GM21619 (cell line): ENCODE data around the gene FBXO30.

Experiments
- ATAC-seq: cut with Tn5 transposase; IDR thresholded peaks from one replicate; pipeline ENCODE4 v1.9.1; 2021; ENCODE audit not compliant: unreplicated experiment

Gene FBXO30

DNA sequence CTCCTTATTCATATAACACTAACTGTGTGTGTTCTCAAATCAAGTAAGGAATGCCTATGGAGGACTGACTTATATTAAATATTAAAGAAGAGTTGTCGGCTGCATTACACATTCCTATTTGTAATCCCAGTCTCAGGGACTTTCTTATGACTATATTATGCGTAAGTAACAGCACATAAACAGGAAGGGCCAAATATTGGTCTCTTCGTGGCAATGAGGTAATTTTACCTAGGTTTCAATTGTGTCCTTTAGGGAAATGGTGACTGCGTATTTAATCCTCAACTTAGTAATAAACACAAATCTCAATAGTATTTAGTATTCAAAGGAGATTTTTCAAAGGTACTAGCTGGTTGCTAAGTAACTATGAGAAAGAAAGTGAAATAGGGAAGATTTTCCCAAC, 56.5 kb downstream of the FBXO30 start:
- no peak for ATAC-seq

DNA sequence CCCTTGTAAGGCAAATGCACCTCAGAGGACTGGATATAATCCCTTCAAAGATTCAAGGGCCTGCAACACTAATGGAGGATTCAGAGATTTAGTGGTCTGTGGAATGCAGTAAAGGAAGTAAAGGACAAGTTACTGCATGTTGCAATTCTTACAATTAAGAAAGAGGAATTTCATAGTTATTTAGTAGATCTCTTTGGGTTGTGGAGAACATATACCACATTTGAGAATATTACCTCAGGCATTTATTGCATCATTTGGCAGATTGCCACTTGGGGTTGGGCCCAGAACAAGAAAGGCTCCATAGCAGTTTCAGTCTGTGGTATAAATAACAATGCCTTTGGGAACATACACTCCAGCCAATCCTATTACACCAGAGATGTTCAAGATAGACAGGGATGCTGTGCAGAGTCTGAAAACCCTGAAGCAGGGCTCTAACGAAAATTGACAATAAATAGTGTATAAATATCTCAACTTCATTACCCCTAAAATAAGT, 58.4 kb downstream of the FBXO30 start:
- no peak for ATAC-seq

DNA sequence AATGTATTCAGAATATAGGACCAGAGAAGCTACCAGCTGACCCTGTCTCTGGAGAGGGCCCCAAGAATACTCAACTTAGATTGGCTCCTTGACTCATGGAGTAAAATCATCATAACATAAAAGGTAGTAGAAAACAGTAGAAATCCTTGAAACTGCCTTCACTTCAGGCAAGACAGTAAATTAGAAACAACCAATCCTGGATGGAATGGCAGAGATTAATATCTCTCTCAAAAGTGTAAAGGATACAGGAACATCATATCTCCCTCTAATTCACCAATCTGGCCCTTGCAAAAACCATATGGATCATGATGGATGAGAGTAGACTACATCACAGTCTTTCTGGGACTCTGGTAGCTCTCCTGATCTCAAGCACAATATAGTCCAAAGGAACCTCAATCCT, 58.9 kb downstream of the FBXO30 start:
- no peak for ATAC-seq

DNA sequence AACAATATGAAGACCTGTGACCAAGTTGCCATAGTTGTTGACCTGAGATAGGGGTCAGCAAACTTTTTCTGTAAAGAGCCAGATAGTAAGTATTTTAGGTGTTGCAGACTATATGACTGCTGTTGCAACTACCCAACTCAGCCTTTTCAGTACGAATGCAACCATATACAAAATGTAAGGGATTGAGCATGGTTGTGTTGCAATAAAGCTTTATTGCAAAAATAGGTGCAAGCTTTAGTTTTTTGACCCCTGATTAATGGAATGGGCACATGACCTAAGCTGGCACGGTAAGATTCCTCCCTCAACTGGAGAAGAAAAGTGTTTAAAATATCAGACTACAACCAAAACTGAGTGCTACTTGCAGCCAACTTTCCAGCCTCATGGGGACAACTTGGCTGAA, 62.0 kb downstream of the FBXO30 start:
- ATAC-seq = no peak

DNA sequence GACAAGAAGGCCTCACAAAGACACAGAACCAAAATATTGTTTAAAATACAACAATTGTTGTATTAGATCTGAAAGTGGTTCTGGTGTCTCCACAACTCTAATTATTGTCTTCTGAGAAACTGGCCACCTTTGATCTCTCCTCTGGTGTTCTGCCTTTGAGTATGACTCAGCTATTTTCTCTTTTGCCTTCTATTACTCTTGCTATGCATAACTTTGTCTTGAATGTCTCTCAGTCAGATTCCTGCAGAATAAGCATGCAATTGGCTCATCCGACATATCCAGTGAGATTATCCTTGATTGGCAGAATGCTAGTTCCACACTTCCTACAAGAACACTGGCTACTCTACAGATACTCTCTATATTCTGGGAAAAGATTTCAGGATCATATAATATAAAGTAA, 65.0 kb downstream of the FBXO30 start:
- peak; percentile 70 for ATAC-seq

DNA sequence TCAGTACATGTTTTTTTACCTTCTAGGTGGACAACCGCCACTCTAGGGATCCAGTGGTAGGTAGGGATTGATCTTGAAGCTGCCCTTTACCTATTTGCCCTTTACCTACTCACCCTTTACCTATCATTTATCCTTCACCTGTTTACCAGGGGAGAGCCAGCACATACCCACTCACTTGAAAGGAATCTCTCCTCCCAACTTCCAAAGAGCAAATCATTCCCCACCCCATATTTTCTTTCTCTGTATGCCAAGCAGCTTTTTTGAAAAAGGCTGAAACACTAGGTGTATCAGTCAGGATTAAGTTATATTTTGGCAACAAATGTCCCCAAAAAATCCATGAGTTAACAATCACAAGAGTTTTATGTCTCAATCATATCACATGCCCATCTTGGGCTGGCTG, 68.7 kb downstream of the FBXO30 start:
- ATAC-seq = no peak

DNA sequence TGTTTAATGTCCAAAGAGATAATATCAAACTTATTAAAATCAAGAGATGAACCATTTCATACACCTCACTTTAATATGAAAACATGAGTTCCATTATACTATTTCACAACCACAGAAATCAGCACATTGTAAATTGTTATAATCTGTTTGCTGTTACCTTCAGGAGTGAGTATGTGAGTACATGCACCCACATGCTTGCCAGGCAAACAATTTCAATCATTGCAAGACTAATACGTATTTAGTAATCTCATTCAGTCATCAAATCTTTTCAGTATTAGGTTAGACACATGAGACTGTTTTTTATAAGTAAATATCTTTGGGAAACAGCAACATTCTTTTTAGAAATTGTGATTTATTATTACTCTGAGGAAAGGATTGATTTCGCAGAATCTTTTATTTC, 70.0 kb downstream of the FBXO30 start:
- no peak for ATAC-seq
